ENCODE results near the gene TNFAIP1.

GRCh38 chr17:28306954-28307401, 28.6 kb upstream of the TNFAIP1 start:
- TF ChIP-seq EZH2 (IDR thresholded peaks at IDR 0.05) = no peak
- TF ChIP-seq CTCF (IDR thresholded peaks at IDR 0.05 in 2 of 3, conservative IDR thresholded peaks at IDR 0.05 in 1 of 3; ENCODE audit: borderline replicate concordance in 1 of 3, insufficient read depth in 1 of 3, low read depth in 2 of 3, low read length in 2 of 3) = no peak
- no peak for TF ChIP-seq EGR1 (IDR thresholded peaks at IDR 0.05; ENCODE audit: low read depth)
- TF ChIP-seq POLR2AphosphoS5 (IDR thresholded peaks at IDR 0.05; ENCODE audit: low read depth, low read length) = no peak
- TF ChIP-seq RAD21 (IDR thresholded peaks at IDR 0.05; ENCODE audit: low read depth) = no peak
- TF ChIP-seq ELF1 (IDR thresholded peaks at IDR 0.05; ENCODE audit: borderline replicate concordance, low read depth) = no peak
- TF ChIP-seq EZH2phosphoT487 (IDR thresholded peaks at IDR 0.05; ENCODE audit: borderline replicate concordance) = no peak
- TF ChIP-seq TCF7L2 (IDR thresholded peaks at IDR 0.05; ENCODE audit: borderline replicate concordance, extremely low read depth, insufficient read depth, insufficient read length) = no peak
- no peak for TF ChIP-seq POLR2A (IDR thresholded peaks at IDR 0.05; ENCODE audit: borderline replicate concordance, extremely low read depth, insufficient read depth, insufficient read length)
- no peak for TF ChIP-seq REST (IDR thresholded peaks at IDR 0.05; ENCODE audit: low read depth)
- TF ChIP-seq, protein P1, sequence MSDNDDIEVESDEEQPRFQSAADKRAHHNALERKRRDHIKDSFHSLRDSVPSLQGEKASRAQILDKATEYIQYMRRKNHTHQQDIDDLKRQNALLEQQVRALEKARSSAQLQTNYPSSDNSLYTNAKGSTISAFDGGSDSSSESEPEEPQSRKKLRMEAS (IDR thresholded peaks at IDR 0.05) = no peak

All from HCT116 (cell line).